Upper lobe of left lung (tissue), 6 donors: Measurements from ENCODE around the gene BCKDHA. TPM values are rescaled to one million over a fixed set of nuclear protein-coding genes. Genes with fewer than 3 reads are reported as not detected.

Source experiments
- ATAC-seq, 2 donors: fragments of 200-7000 bp; cut with Tn5 transposase; one replicate each; pipeline ENCODE4 v1.9.1; 2022; ENCODE audit warnings: mild to moderate bottlenecking in 2 of 2, moderate library complexity in 2 of 2; ENCODE audit not compliant: low FRiP score in 2 of 2
- DNase-seq, 2 donors: peaks; one replicate each; pipeline ENCODE4 v3.0.0-alpha.2; 2019 to 2020
- H3K27ac ChIP-seq, 4 donors: fragments of 200-600 bp; sonication (generic); one replicate each; pipeline ENCODE4 v1.5.1; 2016 to 2019
- H3K27me3 ChIP-seq, 4 donors: fragments of 200-600 bp; sonication (generic); one replicate each; pipeline ENCODE4 v1.5.1; 2017 to 2019
- H3K36me3 ChIP-seq, 4 donors: fragments of 200-600 bp; sonication (generic); one replicate each; pipeline ENCODE4 v1.5.1; 2016 to 2019
- H3K4me1 ChIP-seq, 4 donors: fragments of 200-600 bp; sonication (generic); one replicate each; pipeline ENCODE4 v1.5.1; 2018 to 2019
- H3K4me3 ChIP-seq, 4 donors: fragments of 200-600 bp; sonication (generic); one replicate each; pipeline ENCODE4 v1.5.1; 2017 to 2019; ENCODE audit warnings: mild to moderate bottlenecking in 2 of 4, moderate library complexity in 1 of 4
- H3K9me3 ChIP-seq, 4 donors: fragments of 200-600 bp; sonication (generic); one replicate each; pipeline ENCODE4 v1.5.1; 2018 to 2019
- CTCF ChIP-seq, 6 experiments: fragments of 450-650 bp in 4 of 6; fragments of 200-600 bp in 2 of 6; sonication (generic) in 2 of 6; IDR thresholded peaks; one replicate each; pipeline ENCODE4 v1.5.1; 2016 to 2019; ENCODE audit warnings: antibody characterized with exemption in 6 of 6
- EP300 ChIP-seq, 4 donors: sonication (generic); formaldehyde crosslinking; IDR thresholded peaks; one replicate each; pipeline ENCODE4 v1.5.1; 2017; ENCODE audit warnings: antibody characterized with exemption in 4 of 4, control low read depth in 2 of 4
- POLR2A ChIP-seq, 4 donors: fragments of 450-650 bp; IDR thresholded peaks; one replicate each; pipeline ENCODE4 v1.5.1; 2016 to 2017; ENCODE audit warnings: antibody characterized with exemption in 4 of 4, mild to moderate bottlenecking in 2 of 4
- POLR2AphosphoS5 ChIP-seq, 2 donors: sonication (generic); formaldehyde crosslinking; IDR thresholded peaks; one replicate each; pipeline ENCODE4 v1.5.1; 2017; ENCODE audit warnings: antibody characterized with exemption in 2 of 2
- WGBS, 2 donors: methylation state at CpG; one replicate each; pipeline ENCODE4 v1.1.5; 2017 to 2018; 5-methylcytosine and 5-hydroxymethylcytosine counted together
- total RNA-seq, 6 donors: library from RNA; depleted of rRNA in 4 of 6; stranded (reverse); fragments of >200 nt in 4 of 6; gene quantifications; one replicate each; pipeline versions ENCODE4 v1.1.0 to v1.2.1, GENCODE V29; 2016 to 2021
- donor health status: DM: no; HTN: no; CAD: no; lungs with moderate emphysema.
- donor health status: DM: no; HTN: yes; CAD: no; lungs with severe emphysema.

The BCKDHA gene
- total RNA-seq, 6 donors from 2014 or later: 28.4 to 71.7 (median 63.3) TPM

- peak overlapping the region; percentile 90 to 94 (median 92) for H3K27ac ChIP-seq
- WGBS, 2 donors: 0 to 1% methylated on average over 5 of the region's 5 CpGs
- H3K4me3 ChIP-seq: peak overlapping the region; percentile 90 to 100 (median 97)
- no peak for ATAC-seq
- TF ChIP-seq POLR2A (IDR thresholded peaks at IDR 0.05): no peak
- TF ChIP-seq CTCF (IDR thresholded peaks at IDR 0.05): no peak
- TF ChIP-seq POLR2AphosphoS5 (IDR thresholded peaks at IDR 0.05): no peak
- no peak for TF ChIP-seq EP300 (IDR thresholded peaks at IDR 0.05)
- H3K9me3 ChIP-seq: no peaks in the 10 kb centered on the region
- no peaks in the 10 kb centered on the region for H3K27me3 ChIP-seq
- peaks cover 25 to 52% (median 30%) of the 10 kb centered on the region in 4 donors for H3K4me1 ChIP-seq
- no peak for DNase-seq
- peaks cover 0 to 11% (median under 1%) of the 10 kb centered on the region in 4 donors for H3K36me3 ChIP-seq
Observed at GRCh38 chr19:41398050-41398418, 416 bp downstream of the BCKDHA start.

- ATAC-seq (no peak), DNase-seq (no peak)
- Histone ChIP-seq H3K4me1 (peaks cover 27 to 52% (median 32%) of the 10 kb centered on the region in 4 donors), H3K9me3 (no peaks in the 10 kb centered on the region), H3K36me3 (peaks cover 0 to 14% (median 2%) of the 10 kb centered on the region in 4 donors), H3K27ac (peak overlapping the region in 1 of 4 donors; percentile 94), H3K27me3 (no peaks in the 10 kb centered on the region), H3K4me3 (peak overlapping the region in 3 of 4 donors; percentile 95 to 100 (median 99))
- no peak for TF ChIP-seq EP300 (IDR thresholded peaks at IDR 0.05)
- no peak for TF ChIP-seq POLR2AphosphoS5 (IDR thresholded peaks at IDR 0.05)
- no peak for TF ChIP-seq CTCF (IDR thresholded peaks at IDR 0.05)
- no peak for TF ChIP-seq POLR2A (IDR thresholded peaks at IDR 0.05)
- WGBS, 2 donors: 49 to 62% methylated on average over 3 of the region's 3 CpGs
Observed at GRCh38 chr19:41398598-41398997, 980 bp downstream of the BCKDHA start.

- H3K36me3 ChIP-seq: peaks cover 0 to 14% (median 2%) of the 10 kb centered on the region in 4 donors
- H3K9me3 ChIP-seq: no peaks in the 10 kb centered on the region
- peaks cover 27 to 52% (median 32%) of the 10 kb centered on the region in 4 donors for H3K4me1 ChIP-seq
- no peak overlapping the region for H3K27ac ChIP-seq
- TF ChIP-seq POLR2AphosphoS5 (IDR thresholded peaks at IDR 0.05) (no peak), CTCF (IDR thresholded peaks at IDR 0.05) (no peak), POLR2A (IDR thresholded peaks at IDR 0.05) (no peak), EP300 (IDR thresholded peaks at IDR 0.05) (no peak)
- ATAC-seq (no peak), DNase-seq (no peak)
- H3K4me3 ChIP-seq: peak overlapping the region in 3 of 4 donors; percentile 95 to 100 (median 99)
- H3K27me3 ChIP-seq: no peaks in the 10 kb centered on the region
- 73 to 91% methylated on average over 3 of the region's 3 CpGs for WGBS, 2 donors
Observed at GRCh38 chr19:41399091-41399490, 1.5 kb downstream of the BCKDHA start.

GRCh38 chr19:41399525-41399924 lies 1.9 kb downstream of the BCKDHA start:
- DNase-seq: no peak
- ATAC-seq: no peak
- peaks cover 0 to 14% (median 2%) of the 10 kb centered on the region in 4 donors for H3K36me3 ChIP-seq
- no peaks in the 10 kb centered on the region for H3K27me3 ChIP-seq
- peaks cover 27 to 52% (median 32%) of the 10 kb centered on the region in 4 donors for H3K4me1 ChIP-seq
- H3K4me3 ChIP-seq: no peak overlapping the region
- TF ChIP-seq EP300 (IDR thresholded peaks at IDR 0.05) (no peak), CTCF (IDR thresholded peaks at IDR 0.05) (no peak), POLR2AphosphoS5 (IDR thresholded peaks at IDR 0.05) (no peak), POLR2A (IDR thresholded peaks at IDR 0.05) (no peak)
- WGBS, 2 donors: 91 to 97% methylated on average over 2 of the region's 2 CpGs
- no peaks in the 10 kb centered on the region for H3K9me3 ChIP-seq
- no peak overlapping the region for H3K27ac ChIP-seq

GRCh38 chr19:41401483-41401882 lies 3.9 kb downstream of the BCKDHA start:
- ATAC-seq (no peak), DNase-seq (no peak)
- Histone ChIP-seq H3K4me1 (peaks cover 37 to 65% (median 44%) of the 10 kb centered on the region in 4 donors), H3K4me3 (no peak overlapping the region), H3K9me3 (no peaks in the 10 kb centered on the region), H3K27ac (peak overlapping the region in 2 of 4 donors; percentile 36 to 63), H3K36me3 (peaks cover 0 to 14% (median 2%) of the 10 kb centered on the region in 4 donors), H3K27me3 (no peaks in the 10 kb centered on the region)
- TF ChIP-seq EP300 (IDR thresholded peaks at IDR 0.05): no peak
- no peak for TF ChIP-seq POLR2A (IDR thresholded peaks at IDR 0.05)
- TF ChIP-seq CTCF (IDR thresholded peaks at IDR 0.05): no peak
- WGBS, 2 donors: 59 to 67% methylated on average over 4 of the region's 4 CpGs
